Activated CD4-positive, alpha-beta memory T cell treated with anti-CD3 and anti-CD28 coated beads for 36 hours (primary cell): Measurements from ENCODE around the gene CDK9. TPM values are rescaled to one million over a fixed set of nuclear protein-coding genes. Genes with fewer than 3 reads are reported as not detected.

Experiments used
- CTCF ChIA-PET: fragments of 350-600 bp; sonication (Branson Sonifier 250); formaldehyde crosslinking; loops from one replicate; lab custom pipeline; 2021; ENCODE audit warnings: antibody characterized with exemption, inconsistent platforms; lab: Charles Lee
- POLR2A ChIA-PET: fragments of 350-600 bp; sonication (Branson Sonifier 250); formaldehyde crosslinking; loops from one replicate; lab custom pipeline; 2021; ENCODE audit warnings: antibody characterized with exemption; lab: Charles Lee
- DNase-seq: peaks from one replicate; pipeline ENCODE4 v3.0.0-alpha.2; 2020
- H3K27ac Mint-ChIP-seq: one replicate; pipeline ENCODE4 v1.8.0; 2021; ENCODE audit warnings: mixed read lengths
- H3K27me3 Mint-ChIP-seq: one replicate; pipeline ENCODE4 v1.8.0; 2021; ENCODE audit warnings: mixed read lengths
- H3K36me3 Mint-ChIP-seq: one replicate; pipeline ENCODE4 v1.8.0; 2021; ENCODE audit warnings: mixed read lengths
- H3K4me1 Mint-ChIP-seq: one replicate; pipeline ENCODE4 v1.8.0; 2021; ENCODE audit warnings: low read depth, mixed read lengths
- H3K4me3 Mint-ChIP-seq: one replicate; pipeline ENCODE4 v1.8.0; 2021; ENCODE audit warnings: mild to moderate bottlenecking, mixed read lengths
- H3K9me3 Mint-ChIP-seq: one replicate; pipeline ENCODE4 v1.8.0; 2021; ENCODE audit warnings: mixed read lengths
- intact Hi-C: fragments of 100-400 bp; cut with micrococcal nuclease; formaldehyde crosslinking; loops from one replicate; pipeline ENCODE4 v1.15.1; 2023
- total RNA-seq, 2 experiments: library from RNA; stranded (reverse); gene quantifications; one replicate each; pipeline ENCODE4 v1.2.3, GENCODE V29; 2021

CDK9 gene
- total RNA-seq, 2 experiments from 2014 or later: 99.4 to 99.6 TPM

GRCh38 chr9:127806871-127807270 is 21.0 kb downstream of the CDK9 start:
- Mint-ChIP-seq H3K9me3 (no peaks in the 10 kb centered on the region), H3K4me3 (no peak overlapping the region), H3K36me3 (peaks cover 22% of the 10 kb centered on the region), H3K27me3 (no peaks in the 10 kb centered on the region), H3K4me1 (peaks cover 18% of the 10 kb centered on the region), H3K27ac (no peak overlapping the region)
- DNase-seq: no peak
- ChIA-PET POLR2A (no interaction called here), CTCF (interaction anchor here (1.6 kb wide), 1 partner anchor 47 kb away, joined by 4 read pairs; no protein-coding TSS in a partner anchor)
- intact Hi-C loops: no loop called here

GRCh38 chr9:127808347-127809001 is 22.6 kb downstream of the CDK9 start:
- ChIA-PET POLR2A (interaction anchor here (0.6 to 1.0 kb wide), 3 partner anchors 38 to 98 kb away, joined by 3 to 6 read pairs (median 4); no protein-coding TSS in a partner anchor), CTCF (interaction anchor here (0.9 to 1.3 kb wide), 2 partner anchors 61 to 73 kb away, joined by 3 to 6 read pairs; partner anchors contain the start of gene TOR2A)
- intact Hi-C loops: no loop called here
- H3K27ac Mint-ChIP-seq: no peak overlapping the region
- peaks cover 23% of the 10 kb centered on the region for H3K36me3 Mint-ChIP-seq
- no peaks in the 10 kb centered on the region for H3K9me3 Mint-ChIP-seq
- DNase-seq: no peak
- H3K4me1 Mint-ChIP-seq: peaks cover 13% of the 10 kb centered on the region
- H3K27me3 Mint-ChIP-seq: no peaks in the 10 kb centered on the region
- no peak overlapping the region for H3K4me3 Mint-ChIP-seq

- no peak for DNase-seq
- no peaks in the 10 kb centered on the region for H3K9me3 Mint-ChIP-seq
Measured at GRCh38 chr9:127809002-127809539, 23.2 kb downstream of the CDK9 start.

GRCh38 chr9:127809540-127810377 is 23.9 kb downstream of the CDK9 start:
- Mint-ChIP-seq H3K4me1 (peaks cover 2% of the 10 kb centered on the region), H3K4me3 (no peak overlapping the region), H3K36me3 (peaks cover 23% of the 10 kb centered on the region), H3K9me3 (no peaks in the 10 kb centered on the region), H3K27ac (no peak overlapping the region), H3K27me3 (no peaks in the 10 kb centered on the region)
- intact Hi-C loops: no loop called here
- ChIA-PET POLR2A (interaction anchor here (1.0 kb wide), 1 partner anchor 96 kb away, joined by 4 read pairs; no protein-coding TSS in a partner anchor), CTCF (interaction anchor here (1.3 kb wide), 1 partner anchor 60 kb away, joined by 6 read pairs; no protein-coding TSS in a partner anchor)
- DNase-seq: no peak

More at GRCh38 chr9:127809002-127809539, 23.2 kb downstream of the CDK9 start:
- Mint-ChIP-seq H3K36me3 (peaks cover 24% of the 10 kb centered on the region), H3K4me3 (no peak overlapping the region), H3K4me1 (peaks cover 9% of the 10 kb centered on the region), H3K27ac (no peak overlapping the region), H3K27me3 (no peaks in the 10 kb centered on the region)
- POLR2A ChIA-PET: interaction anchor here (0.6 to 1.0 kb wide), 3 partner anchors 39 to 97 kb away, joined by 3 to 6 read pairs (median 4); no protein-coding TSS in a partner anchor
- intact Hi-C loops: no loop called here
- CTCF ChIA-PET: interaction anchor here (0.9 to 1.3 kb wide), 2 partner anchors 61 to 74 kb away, joined by 3 to 6 read pairs; partner anchors contain the start of gene TOR2A

- CTCF ChIA-PET: no interaction called here
- Mint-ChIP-seq H3K4me3 (no peak overlapping the region), H3K4me1 (peaks cover 2% of the 10 kb centered on the region), H3K27ac (no peak overlapping the region), H3K27me3 (no peaks in the 10 kb centered on the region), H3K9me3 (no peaks in the 10 kb centered on the region), H3K36me3 (peaks cover 23% of the 10 kb centered on the region)
- intact Hi-C loops: no loop called here
- POLR2A ChIA-PET: no interaction called here
- no peak for DNase-seq
Measured at GRCh38 chr9:127810378-127811187, 24.7 kb downstream of the CDK9 start.

- CTCF ChIA-PET: interaction anchor here (1.4 to 1.7 kb wide), 2 partner anchors 58 to 130 kb away, joined by 3 to 5 read pairs; no protein-coding TSS in a partner anchor
- H3K4me1 Mint-ChIP-seq: no peaks in the 10 kb centered on the region
- no peak for DNase-seq
- intact Hi-C loops: no loop called here
- no peak overlapping the region for H3K4me3 Mint-ChIP-seq
- no peaks in the 10 kb centered on the region for H3K27me3 Mint-ChIP-seq
- H3K36me3 Mint-ChIP-seq: peaks cover 17% of the 10 kb centered on the region
- H3K9me3 Mint-ChIP-seq: no peaks in the 10 kb centered on the region
- POLR2A ChIA-PET: interaction anchor here (0.6 kb wide), 1 partner anchor 40 kb away, joined by 3 read pairs; no protein-coding TSS in a partner anchor
- H3K27ac Mint-ChIP-seq: no peak overlapping the region
Measured at GRCh38 chr9:127812011-127812410, 26.2 kb downstream of the CDK9 start.

- ChIA-PET POLR2A (no interaction called here), CTCF (interaction anchor here (0.5 to 1.7 kb wide), 3 partner anchors 8 to 129 kb away, joined by 3 to 5 read pairs (median 3); no protein-coding TSS in a partner anchor)
- H3K9me3 Mint-ChIP-seq: no peaks in the 10 kb centered on the region
- H3K27me3 Mint-ChIP-seq: no peaks in the 10 kb centered on the region
- peaks cover 19% of the 10 kb centered on the region for H3K36me3 Mint-ChIP-seq
- no peak overlapping the region for H3K4me3 Mint-ChIP-seq
- no peak for DNase-seq
- H3K4me1 Mint-ChIP-seq: no peaks in the 10 kb centered on the region
- intact Hi-C loops: no loop called here
- no peak overlapping the region for H3K27ac Mint-ChIP-seq
Measured at GRCh38 chr9:127812936-127813675, 27.3 kb downstream of the CDK9 start.

- intact Hi-C loops: no loop called here
- Mint-ChIP-seq H3K4me1 (no peaks in the 10 kb centered on the region), H3K4me3 (no peak overlapping the region), H3K9me3 (no peaks in the 10 kb centered on the region), H3K27ac (no peak overlapping the region), H3K27me3 (no peaks in the 10 kb centered on the region), H3K36me3 (peaks cover 24% of the 10 kb centered on the region)
- ChIA-PET POLR2A (no interaction called here), CTCF (interaction anchor here (0.5 kb wide), 1 partner anchor 8 kb away, joined by 3 read pairs; no protein-coding TSS in a partner anchor)
- no peak for DNase-seq
Measured at GRCh38 chr9:127813686-127814226, 27.9 kb downstream of the CDK9 start.

- no peak for DNase-seq
Measured at GRCh38 chr9:127814619-127815511, 29.0 kb downstream of the CDK9 start.

More at GRCh38 chr9:127814619-127815511, 29.0 kb downstream of the CDK9 start:
- Mint-ChIP-seq H3K9me3 (no peaks in the 10 kb centered on the region), H3K36me3 (peaks cover 20% of the 10 kb centered on the region), H3K4me1 (no peaks in the 10 kb centered on the region), H3K27ac (no peak overlapping the region), H3K27me3 (no peaks in the 10 kb centered on the region), H3K4me3 (no peak overlapping the region)
- CTCF ChIA-PET: no interaction called here
- intact Hi-C loops: no loop called here
- POLR2A ChIA-PET: no interaction called here
